Embryonic facial prominence (tissue), 1 donor: ENCODE results near the gene SRP14.
"Not testable (repeated sequence)": the region's sequence is repeated elsewhere in the genome, so short reads cannot be mapped to it uniquely, and the experiment has no call there.

Experiments
- DNase-seq: peaks from one replicate; pipeline ENCODE4 v3.0.0-alpha.2; 2016; ENCODE audit errors: extremely low spot score

SRP14 gene

DNA sequence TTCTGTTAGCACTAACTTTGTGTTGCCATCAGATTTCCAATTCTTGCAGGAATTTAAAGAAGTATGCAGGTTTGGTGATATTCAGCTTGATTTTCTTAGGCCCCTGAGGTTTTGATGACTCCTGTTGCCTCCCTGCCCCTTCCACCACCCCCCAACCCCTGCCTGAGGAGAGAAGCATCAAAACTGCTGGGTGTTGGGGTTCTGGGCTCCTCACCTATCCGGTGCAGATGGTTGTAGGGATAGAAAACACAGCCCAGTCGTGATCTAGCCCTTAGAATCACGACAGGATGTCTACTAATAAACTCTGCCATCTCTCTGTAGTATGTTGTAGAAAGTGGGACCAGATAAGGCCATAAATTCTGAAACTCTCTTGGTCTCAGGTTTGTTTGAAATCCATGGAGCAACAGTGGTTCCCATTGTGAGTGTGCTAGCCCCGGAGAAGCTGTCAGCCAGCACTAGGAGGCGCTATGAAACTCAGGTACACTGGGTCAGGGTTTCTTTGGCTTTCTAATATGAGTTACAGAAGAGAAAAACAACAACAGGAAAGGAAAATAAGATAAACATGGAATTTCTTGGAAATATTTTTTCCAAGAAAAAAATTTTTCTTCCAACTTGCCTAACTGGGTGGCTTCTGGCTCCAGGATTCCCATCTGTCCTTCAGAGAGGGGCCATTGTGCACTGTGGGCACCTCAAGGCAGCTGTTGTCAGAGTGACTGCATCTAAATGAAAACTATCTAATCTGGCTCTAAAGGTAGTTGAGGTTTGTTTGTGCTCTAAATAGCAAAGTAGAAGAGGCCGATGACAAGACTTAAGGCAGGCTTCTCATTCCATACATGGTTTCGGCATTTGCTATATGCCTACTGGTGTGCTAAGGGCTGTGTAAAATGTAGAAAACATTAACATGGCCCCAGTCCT is 8.7 kb downstream of the SRP14 start:
- no peak for DNase-seq

DNA sequence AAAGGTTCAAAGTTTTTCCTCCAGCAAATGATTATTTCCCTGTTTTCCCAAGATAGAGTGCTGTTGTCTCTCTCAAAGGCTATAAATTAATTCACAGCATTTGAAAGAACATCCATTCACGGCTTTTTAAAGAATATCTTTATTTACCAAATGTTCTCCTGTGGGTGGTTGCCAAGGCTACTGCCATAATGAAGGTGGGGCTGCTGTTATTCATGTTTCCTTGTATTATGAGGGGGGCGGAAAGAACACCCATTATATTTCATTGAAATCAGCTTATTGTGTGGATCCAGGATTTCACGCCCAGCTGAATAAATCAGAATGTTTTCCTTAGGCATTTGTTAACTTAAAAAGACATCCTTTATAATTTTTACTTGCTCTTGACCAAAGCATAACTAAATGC is 10.1 kb downstream of the SRP14 start:
- DNase-seq: no peak

DNA sequence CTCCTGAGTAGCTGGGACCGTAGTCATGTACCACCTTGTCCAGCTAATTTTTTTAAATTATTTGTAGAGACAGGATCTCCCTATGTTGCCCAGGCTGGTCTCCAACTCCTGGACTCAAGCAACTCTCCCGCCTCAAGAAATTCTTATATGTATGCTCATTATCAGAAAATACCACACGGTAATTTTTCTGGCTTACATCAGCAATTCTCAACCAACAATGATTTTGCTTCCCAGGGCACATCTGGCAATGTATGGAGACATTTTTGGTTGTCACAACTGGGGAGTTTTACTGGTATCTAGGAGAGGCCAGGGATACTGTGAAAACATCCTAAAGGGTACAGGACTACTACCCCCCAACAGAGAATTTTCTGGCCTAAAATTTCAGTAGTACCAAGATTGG is 10.8 kb downstream of the SRP14 start:
- DNase-seq: no peak

- DNase-seq: no peak
Measured at GRCh38 chr15:40016224-40016865, 22.6 kb downstream of the SRP14 start.

- DNase-seq: no peak
Measured at GRCh38 chr15:40014390-40014789, 24.6 kb downstream of the SRP14 start.

DNA sequence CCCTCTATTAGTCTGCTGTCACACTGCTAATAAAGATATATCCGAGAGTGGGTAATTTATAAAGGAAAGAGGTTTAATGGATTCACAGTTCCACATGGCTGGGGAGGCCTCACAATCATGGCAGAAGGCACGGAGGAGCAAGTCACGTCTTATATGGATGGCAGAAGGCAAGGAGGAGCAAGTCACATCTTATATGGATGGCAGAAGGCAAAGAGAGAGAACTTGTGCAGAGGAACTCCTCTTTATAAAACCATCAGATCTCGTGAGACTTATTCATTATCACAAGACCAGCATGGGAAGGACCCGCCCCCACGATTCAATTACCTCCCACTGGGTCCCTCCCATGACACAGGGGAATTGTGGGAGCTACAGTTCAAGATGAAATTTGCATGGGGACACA is 25.6 kb downstream of the SRP14 start:
- DNase-seq: not testable (repeated sequence)

- DNase-seq: no peak
Measured at GRCh38 chr15:40011303-40011702, 27.7 kb downstream of the SRP14 start.

DNA sequence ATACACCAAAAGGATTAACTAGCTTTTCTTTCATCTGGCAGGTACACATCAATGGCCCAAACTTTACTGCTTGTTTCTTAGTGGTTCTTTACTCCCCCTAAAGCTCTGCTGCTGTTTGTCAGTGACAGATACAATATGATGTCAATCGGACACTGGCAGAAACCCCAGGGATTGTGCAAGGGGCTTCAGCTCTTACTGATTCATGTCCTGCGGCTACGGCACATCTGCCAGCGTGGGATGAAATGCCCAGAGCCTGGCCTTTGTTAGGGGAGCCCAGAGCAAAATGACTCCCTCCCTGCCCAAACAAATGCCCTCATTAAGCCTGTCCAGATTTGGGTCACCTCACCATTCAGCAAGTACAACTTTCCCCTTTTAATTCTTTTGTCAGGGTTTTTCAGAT is 28.3 kb downstream of the SRP14 start:
- no peak for DNase-seq

DNA sequence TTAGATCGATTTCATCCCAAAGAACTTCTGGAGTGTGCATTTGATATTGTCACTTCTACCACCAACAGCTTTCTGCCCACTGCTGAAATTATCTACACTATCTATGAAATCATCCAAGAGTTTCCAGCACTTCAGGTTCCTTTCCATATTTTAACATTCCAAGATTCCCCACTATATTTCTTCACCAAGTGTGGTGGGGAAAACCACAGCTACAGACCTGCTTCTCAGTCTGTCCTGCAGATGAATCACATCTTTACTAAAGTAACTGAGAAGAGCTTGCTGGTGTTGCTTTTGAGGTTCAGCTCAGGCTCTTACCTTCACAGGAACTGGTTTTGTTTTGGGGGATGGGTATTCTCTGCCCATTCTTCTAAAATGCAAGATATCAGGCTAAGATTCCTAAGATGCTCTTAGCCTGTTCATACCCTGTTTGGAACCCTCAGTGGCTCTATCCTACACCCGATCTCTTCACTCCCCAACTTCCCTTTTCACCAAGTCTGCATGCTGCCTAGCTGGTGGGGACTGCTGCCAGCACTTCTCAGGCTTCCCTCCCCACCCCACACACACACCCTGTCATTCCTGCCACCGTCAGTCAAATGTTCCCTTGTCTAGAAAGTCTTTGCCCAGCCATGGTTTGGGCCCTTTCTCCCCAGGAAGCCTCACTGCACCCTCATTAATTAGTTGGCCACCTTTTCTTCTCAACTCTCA is 30.8 kb downstream of the SRP14 start:
- DNase-seq: no peak

DNA sequence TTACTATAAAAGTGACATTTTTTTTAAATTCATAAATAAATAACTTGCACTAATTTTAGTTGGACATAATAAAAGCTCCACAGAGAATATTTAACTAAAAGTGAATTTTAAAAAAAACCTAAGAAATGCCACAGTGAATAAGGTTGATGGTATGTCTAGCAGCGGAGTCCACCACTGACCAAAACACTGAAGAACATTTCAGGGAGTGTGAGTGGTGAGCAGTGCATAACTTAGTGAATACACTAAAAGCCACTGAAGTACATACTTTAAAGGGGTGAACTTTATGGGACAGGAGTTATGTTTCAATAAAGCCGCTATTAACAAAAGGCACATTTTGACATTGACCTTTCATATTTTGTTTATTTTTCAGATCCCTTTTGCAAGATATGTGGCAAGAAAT is 32.3 kb downstream of the SRP14 start:
- DNase-seq: no peak

GRCh38 chr15:40006003-40006402 is 33.0 kb downstream of the SRP14 start:
- no peak for DNase-seq

GRCh38 chr15:40003116-40003916 is 35.7 kb downstream of the SRP14 start:
- DNase-seq: no peak

DNA sequence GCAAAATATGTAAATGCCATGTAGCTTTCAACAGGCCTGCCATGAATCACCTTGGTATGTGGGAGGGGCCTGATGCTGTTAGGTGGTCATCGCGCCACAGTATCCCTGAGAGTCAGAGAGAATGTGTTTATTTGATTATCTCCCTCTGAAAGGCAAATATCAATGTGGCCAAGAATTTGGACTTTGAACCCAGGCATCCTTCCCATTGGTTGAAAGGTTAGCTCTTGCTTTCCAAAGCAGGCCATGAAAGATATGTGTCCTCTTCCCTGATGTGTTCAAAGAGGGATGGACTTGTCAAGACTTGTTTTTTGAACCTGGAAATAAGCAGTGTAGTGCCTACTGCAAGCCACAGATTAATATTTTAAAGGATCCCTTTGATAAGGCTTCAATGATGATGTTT is 36.7 kb downstream of the SRP14 start:
- DNase-seq: no peak

DNA sequence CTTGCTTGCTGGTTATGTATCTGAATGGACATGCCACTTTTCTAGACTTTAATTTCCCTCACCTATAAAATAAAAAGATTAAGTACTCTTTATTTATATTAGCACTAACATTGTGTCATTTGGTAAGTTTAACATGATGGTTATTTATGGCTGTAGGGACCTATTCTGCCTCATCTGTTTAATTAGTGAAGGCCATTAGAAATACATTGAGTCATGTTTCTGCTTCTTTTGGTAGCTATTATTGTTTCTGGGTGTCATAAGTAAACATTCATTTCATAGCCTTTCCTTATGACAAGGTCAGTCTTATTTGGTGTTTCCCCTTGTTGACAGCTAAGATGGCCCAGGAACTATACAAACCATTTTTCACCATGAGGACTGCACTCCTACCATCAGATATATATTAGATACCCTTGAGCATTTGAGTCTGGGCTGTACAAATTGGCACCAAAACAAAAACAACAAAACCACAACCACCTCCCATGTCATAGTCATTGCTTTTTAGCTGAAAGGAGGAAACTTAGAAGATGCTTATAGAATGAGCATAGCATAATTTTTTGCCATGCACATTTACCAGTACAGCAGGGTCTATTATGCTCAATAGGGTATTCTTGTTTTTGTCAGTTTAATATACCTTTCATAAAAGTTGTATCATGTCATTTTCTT is 39.3 kb downstream of the SRP14 start:
- no peak for DNase-seq

DNA sequence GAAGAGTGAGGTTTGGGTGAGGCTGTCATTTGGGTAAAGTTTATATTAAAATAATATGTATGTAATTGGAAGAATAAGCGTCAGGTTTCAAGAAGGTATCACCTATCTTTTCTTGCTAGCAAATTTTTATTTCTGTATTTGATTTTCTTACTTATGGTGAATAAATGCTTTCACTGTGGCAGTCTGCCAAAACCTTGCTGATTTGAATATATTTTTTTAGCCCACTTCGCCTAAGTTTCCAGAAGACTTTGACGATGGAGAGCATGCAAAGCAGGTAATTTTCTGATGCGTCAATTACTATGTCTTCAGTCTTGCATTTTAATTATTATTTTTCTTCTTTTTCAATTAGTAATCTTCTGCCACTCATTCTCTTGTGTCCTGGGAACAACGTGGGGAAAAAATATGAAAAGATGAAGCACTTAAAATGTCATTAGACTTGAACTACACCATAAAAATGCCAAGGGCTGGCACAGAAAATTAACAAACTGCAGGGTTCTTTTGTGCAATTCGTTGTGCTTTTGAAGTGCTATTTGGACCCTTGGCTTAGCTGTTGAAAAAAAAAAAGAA is 40.4 kb downstream of the SRP14 start:
- DNase-seq: no peak

- no peak for DNase-seq
Measured at GRCh38 chr15:39997639-39998038, 41.3 kb downstream of the SRP14 start.

GRCh38 chr15:39997031-39997430 is 42.0 kb downstream of the SRP14 start:
- DNase-seq: no peak

DNA sequence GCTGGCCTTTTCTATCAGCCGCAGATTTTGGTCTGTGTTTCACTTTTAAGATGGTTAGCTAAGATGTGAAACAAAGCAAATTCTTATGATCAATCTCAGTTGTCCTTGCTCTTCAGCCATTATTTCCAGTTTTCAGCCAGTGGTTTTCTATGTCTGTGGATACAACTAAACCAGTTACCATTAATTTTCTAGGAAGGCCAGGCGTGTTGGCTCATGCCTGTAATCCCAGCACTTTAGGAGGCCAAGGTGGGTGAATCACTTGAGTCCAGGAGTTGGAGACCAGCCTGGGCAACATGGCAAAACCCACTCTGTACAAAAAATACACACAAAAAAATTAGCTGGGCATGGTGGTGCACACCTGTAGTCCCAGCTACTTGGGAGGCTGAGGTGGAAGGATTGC is 42.8 kb downstream of the SRP14 start:
- DNase-seq: not testable (repeated sequence)

GRCh38 chr15:39992953-39993352 is 46.0 kb downstream of the SRP14 start:
- not testable (repeated sequence) for DNase-seq

DNA sequence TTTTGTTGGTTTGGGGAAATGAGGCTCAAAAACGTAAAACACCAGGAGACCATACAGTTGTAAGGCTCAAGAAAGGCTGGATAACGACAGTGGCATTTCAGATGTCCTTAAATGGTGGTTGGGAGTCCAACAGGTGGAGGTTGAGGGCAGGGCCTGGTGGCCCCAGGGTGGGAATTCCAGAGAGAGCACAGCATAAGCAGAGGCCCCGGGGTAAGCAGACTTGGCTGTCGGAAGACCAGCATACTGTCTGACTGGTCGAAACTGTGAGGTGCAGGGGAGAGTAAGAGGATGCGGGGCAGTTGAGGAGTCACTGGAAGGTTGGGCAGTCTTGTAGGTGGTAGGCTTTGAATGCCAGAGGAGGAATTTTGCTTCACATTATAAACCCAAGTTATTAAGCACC is 48.3 kb downstream of the SRP14 start:
- no peak for DNase-seq

DNA sequence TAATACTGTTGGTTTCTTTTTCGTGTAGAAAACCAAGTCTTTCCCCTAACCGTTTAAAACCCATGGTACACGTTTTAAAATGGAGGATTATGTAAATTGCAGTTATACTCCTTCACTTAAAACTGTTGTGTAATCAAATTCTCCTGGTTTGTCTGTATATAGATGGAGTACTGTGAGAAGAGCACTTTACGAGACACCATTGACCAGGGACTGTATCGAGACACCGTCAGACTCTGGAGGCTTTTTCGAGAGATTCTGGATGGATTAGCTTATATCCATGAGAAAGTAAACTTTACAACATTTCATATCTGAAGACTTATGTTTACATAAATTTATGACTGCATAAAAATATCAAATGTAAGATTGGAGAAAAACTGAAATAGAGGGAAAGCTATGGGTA is 51.2 kb downstream of the SRP14 start:
- no peak for DNase-seq
